ENCODE measurements around the gene KLF9. TPM values are rescaled to one million over a fixed set of nuclear protein-coding genes. Genes with fewer than 3 reads are reported as not detected.

KLF9 gene
- total and polyA plus RNA-seq, 9 of the 15 experiments (the other 6 are each of a cell fraction or from before 2014, with no cell fraction given) = 3.3 to 11.9 (median 6.9) TPM

GRCh38 chr9:70463877-70464276 is 49.4 kb upstream of the KLF9 start:
- intact Hi-C loops (cut with micrococcal nuclease) = no loop called here
- Histone ChIP-seq H3K27ac (ENCODE audit: extremely low read depth, low read depth, low read length) (no peak overlapping the region), H3K36me3 (ENCODE audit: control insufficient read depth, insufficient read depth, low read length) (no peaks in the 10 kb centered on the region), H3K4me1 (replicated peaks in 1 of 2; ENCODE audit: control insufficient read depth in 2 of 2, insufficient read depth in 2 of 2, low read length in 2 of 2) (no peaks in the 10 kb centered on the region), H3K79me2 (ENCODE audit: control insufficient read depth, insufficient read depth, low read length) (no peaks in the 10 kb centered on the region), H3K9me3 (replicated peaks; ENCODE audit: control insufficient read depth, insufficient read depth, low read depth, low read length) (no peaks in the 10 kb centered on the region), H3K4me2 (ENCODE audit: insufficient read depth, low read length) (no peak overlapping the region), H3K9ac (ENCODE audit: insufficient read depth in 1 of 2, low read depth in 2 of 2, low read length in 2 of 2) (no peak overlapping the region), H3K9me1 (ENCODE audit: control insufficient read depth, insufficient read depth, low read length) (no peaks in the 10 kb centered on the region), H3K4me3 (no peak overlapping the region), H3K27me3 (ENCODE audit: control insufficient read depth in 2 of 2, insufficient read depth in 2 of 2, low read length in 2 of 2) (no peaks in the 10 kb centered on the region), H4K20me1 (replicated peaks; ENCODE audit: control insufficient read depth, insufficient read depth, low read length) (no peaks in the 10 kb centered on the region), H2AFZ (ENCODE audit: low read depth, low read length) (no peak overlapping the region)
- in situ Hi-C loops (cut with MboI) = no loop called here
- ChIA-PET CTCF (ENCODE audit: low intra/inter-chr PET ratio) (no interaction called here), POLR2A (interaction anchor here (1.4 to 1.7 kb wide), 2 partner anchors 10 to 11 kb away, joined by 4 to 5 read pairs; no protein-coding TSS in a partner anchor)
- 58% methylated on average over 2 of the region's 2 CpGs for WGBS (ENCODE audit: insufficient coverage, low coverage, missing lambda C conversion rate)
- FAIRE-seq (no peak), DNase-seq (ENCODE audit: extremely low read depth in 1 of 4, low spot score in 3 of 4) (no peak), ATAC-seq (no peak)
- BruUV-seq (replicated peaks) = no TSS peak
- TF ChIP-seq TAF9B (IDR thresholded peaks at IDR 0.05; ENCODE audit: partially characterized antibody) (no peak), ZNF76 (CRISPR knock-in tag; IDR thresholded peaks at IDR 0.05; ENCODE audit: borderline replicate concordance) (no peak), TBP (optimal IDR thresholded peaks at IDR 0.05; ENCODE audit: low read depth, low read length) (no peak), ZNF57 (CRISPR knock-in tag; IDR thresholded peaks at IDR 0.05) (no peak), JUNB (CRISPR knock-in tag; conservative IDR thresholded peaks at IDR 0.05) (no peak)

- Histone ChIP-seq H2AFZ (ENCODE audit: low read depth, low read length) (no peak overlapping the region), H3K9me1 (ENCODE audit: control insufficient read depth, insufficient read depth, low read length) (no peaks in the 10 kb centered on the region), H3K9me3 (replicated peaks; ENCODE audit: control insufficient read depth, insufficient read depth, low read depth, low read length) (no peaks in the 10 kb centered on the region), H3K36me3 (ENCODE audit: control insufficient read depth, insufficient read depth, low read length) (no peaks in the 10 kb centered on the region), H3K27ac (ENCODE audit: extremely low read depth, low read depth, low read length) (no peak overlapping the region), H3K9ac (ENCODE audit: insufficient read depth in 1 of 2, low read depth in 2 of 2, low read length in 2 of 2) (no peak overlapping the region), H3K27me3 (ENCODE audit: control insufficient read depth in 2 of 2, insufficient read depth in 2 of 2, low read length in 2 of 2) (no peaks in the 10 kb centered on the region), H3K4me1 (replicated peaks in 1 of 2; ENCODE audit: control insufficient read depth in 2 of 2, insufficient read depth in 2 of 2, low read length in 2 of 2) (no peaks in the 10 kb centered on the region), H3K4me2 (ENCODE audit: insufficient read depth, low read length) (no peak overlapping the region), H3K79me2 (ENCODE audit: control insufficient read depth, insufficient read depth, low read length) (no peaks in the 10 kb centered on the region), H4K20me1 (replicated peaks; ENCODE audit: control insufficient read depth, insufficient read depth, low read length) (no peaks in the 10 kb centered on the region), H3K4me3 (no peak overlapping the region)
- FAIRE-seq = no peak
- no TSS peak for BruUV-seq (replicated peaks)
- ATAC-seq = no peak
- no peak for DNase-seq (ENCODE audit: extremely low read depth in 1 of 4, low spot score in 3 of 4)
- TF ChIP-seq ZFP30 (CRISPR knock-in tag; IDR thresholded peaks at IDR 0.05; ENCODE audit: borderline replicate concordance) = no peak
- TF ChIP-seq ARID2 (IDR thresholded peaks at IDR 0.05) = no peak
- TF ChIP-seq NR1H2 (CRISPR knock-in tag; IDR thresholded peaks at IDR 0.05) = no peak
- no peak for TF ChIP-seq TSHZ1 (CRISPR knock-in tag; IDR thresholded peaks at IDR 0.05)
- intact Hi-C loops (cut with micrococcal nuclease) = no loop called here
- ChIA-PET CTCF (ENCODE audit: low intra/inter-chr PET ratio) (no interaction called here), POLR2A (no interaction called here)
- in situ Hi-C loops (cut with MboI) = no loop called here
Observed at GRCh38 chr9:70462300-70462699, 47.8 kb upstream of the KLF9 start.
